ENCODE data around the gene HIVEP2. TPM values are rescaled to one million over a fixed set of nuclear protein-coding genes. Genes with fewer than 3 reads are reported as not detected.

HIVEP2 gene
- total and polyA plus RNA-seq, 7 experiments from 2014 or later, result 12.2 to 92.1 (median 51.5) TPM

DNA sequence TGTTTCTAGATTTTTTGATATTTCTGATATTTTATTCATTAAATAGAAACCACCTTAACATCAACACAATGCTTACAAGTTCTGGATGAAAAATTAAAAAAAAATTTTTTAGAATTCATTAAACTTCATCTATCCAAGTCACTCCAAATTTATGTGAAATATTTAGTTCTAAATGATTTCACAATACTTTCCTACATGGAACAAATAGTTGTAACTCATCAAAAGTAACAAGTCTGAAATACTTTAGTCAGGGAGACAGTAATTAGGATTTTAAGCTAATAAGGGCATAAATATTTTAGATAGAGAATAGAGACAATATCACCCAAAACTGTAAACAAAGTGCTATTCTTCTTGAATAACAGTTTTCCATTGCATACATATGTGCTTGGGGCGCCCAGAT, 147.8 kb downstream of the HIVEP2 start:
- DNase-seq, result no peak
- ChIA-PET CTCF (no interaction called here), POLR2A (no interaction called here)
- H3K36me3 ChIP-seq (ENCODE audit: control insufficient read depth in 2 of 3, insufficient read depth in 3 of 3, low read length in 3 of 3), result no peaks in the 10 kb centered on the region
- Mint-ChIP-seq H3K9me3 (no peaks in the 10 kb centered on the region), H3K27me3 (no peaks in the 10 kb centered on the region), H3K36me3 (peaks cover 7 to 23% (median 15%) of the 10 kb centered on the region in 5 donors), H3K27ac (no peak overlapping the region), H3K4me1 (peaks cover 23 to 90% (median 83%) of the 10 kb centered on the region in 7 donors), H3K4me3 (no peak overlapping the region)
- no peak overlapping the region for H3K4me3 ChIP-seq (ENCODE audit: low read length)
- intact Hi-C loops (cut with micrococcal nuclease), result no loop called here
- peaks cover 0 to 31% of the 10 kb centered on the region in 2 donors for H3K4me1 ChIP-seq (ENCODE audit: control insufficient read depth in 2 of 2, insufficient read depth in 2 of 2, low read length in 2 of 2)
- no peak for ATAC-seq
- H3K9me3 ChIP-seq (ENCODE audit: control insufficient read depth in 2 of 3, low read length in 3 of 3), result no peaks in the 10 kb centered on the region
- H3K27ac ChIP-seq (ENCODE audit: low read depth, low read length), result no peak overlapping the region
- no peaks in the 10 kb centered on the region for H3K27me3 ChIP-seq (ENCODE audit: control insufficient read depth in 2 of 2, insufficient read depth in 2 of 2, low read length in 2 of 2)

DNA sequence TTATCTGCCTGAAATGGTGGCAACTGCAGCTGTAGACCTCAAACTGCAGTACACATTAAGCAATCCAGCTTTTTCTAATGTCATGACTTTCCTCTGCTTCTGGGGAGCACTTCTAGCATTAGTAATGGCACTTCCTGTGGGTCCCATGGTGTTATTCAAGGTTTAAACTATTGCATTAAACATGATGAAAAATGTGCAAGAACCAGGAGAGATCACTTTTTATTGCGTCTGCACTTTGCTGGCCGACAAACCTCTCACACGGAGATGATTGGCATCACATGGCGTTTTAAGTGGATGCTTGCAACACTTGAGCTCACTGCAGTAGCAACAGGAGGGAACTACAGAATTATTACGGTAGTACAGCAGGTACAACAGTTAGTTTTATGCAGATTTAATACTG, 148.4 kb downstream of the HIVEP2 start:
- peaks cover 0 to 28% of the 10 kb centered on the region in 2 donors for H3K4me1 ChIP-seq (ENCODE audit: control insufficient read depth in 2 of 2, insufficient read depth in 2 of 2, low read length in 2 of 2)
- peak; percentile 52 for ATAC-seq
- POLR2A ChIA-PET, result interaction anchor here (0.7 to 1.3 kb wide), 3 partner anchors 12 to 60 kb away, joined by 3 to 6 read pairs (median 4); no protein-coding TSS in a partner anchor
- CTCF ChIA-PET, result no interaction called here
- Mint-ChIP-seq H3K4me1 (peaks cover 24 to 90% (median 83%) of the 10 kb centered on the region in 7 donors), H3K9me3 (no peaks in the 10 kb centered on the region), H3K4me3 (peak overlapping the region in 3 of 10 donors; percentile 1 to 30 (median 21)), H3K27me3 (no peaks in the 10 kb centered on the region), H3K27ac (peak overlapping the region in 8 of 9 donors; percentile 1 to 78 (median 54)), H3K36me3 (peaks cover 7 to 29% (median 17%) of the 10 kb centered on the region in 5 donors)
- H3K4me3 ChIP-seq (ENCODE audit: low read length), result no peak overlapping the region
- intact Hi-C loops (cut with micrococcal nuclease), result no loop called here
- H3K27me3 ChIP-seq (ENCODE audit: control insufficient read depth in 2 of 2, insufficient read depth in 2 of 2, low read length in 2 of 2), result no peaks in the 10 kb centered on the region
- H3K36me3 ChIP-seq (ENCODE audit: control insufficient read depth in 2 of 3, insufficient read depth in 3 of 3, low read length in 3 of 3), result no peaks in the 10 kb centered on the region
- no peak for DNase-seq
- H3K27ac ChIP-seq (ENCODE audit: low read depth, low read length), result no peak overlapping the region
- H3K9me3 ChIP-seq (ENCODE audit: control insufficient read depth in 2 of 3, low read length in 3 of 3), result no peaks in the 10 kb centered on the region

DNA sequence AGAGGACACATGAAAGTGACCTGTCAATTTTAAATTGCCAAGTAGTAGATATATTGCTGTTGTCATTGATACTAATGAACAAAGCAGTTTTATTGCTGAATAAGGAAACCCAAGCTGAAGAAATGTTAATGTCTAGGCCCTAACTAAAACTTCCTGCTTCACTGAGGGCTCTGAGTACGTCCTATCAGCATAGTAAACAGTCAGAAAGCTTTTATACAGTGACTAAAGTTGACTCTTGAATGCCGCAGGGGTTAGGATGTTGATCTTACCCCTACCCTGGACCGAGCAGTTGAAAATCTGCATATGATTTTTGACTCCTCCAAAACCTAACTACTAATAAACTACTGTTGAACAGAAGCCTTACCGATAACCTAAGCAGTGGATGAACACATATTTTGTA, 149.0 kb downstream of the HIVEP2 start:
- H3K27ac ChIP-seq (ENCODE audit: low read depth, low read length), result no peak overlapping the region
- peaks cover 24 to 91% (median 83%) of the 10 kb centered on the region in 7 donors for H3K4me1 Mint-ChIP-seq

DNA sequence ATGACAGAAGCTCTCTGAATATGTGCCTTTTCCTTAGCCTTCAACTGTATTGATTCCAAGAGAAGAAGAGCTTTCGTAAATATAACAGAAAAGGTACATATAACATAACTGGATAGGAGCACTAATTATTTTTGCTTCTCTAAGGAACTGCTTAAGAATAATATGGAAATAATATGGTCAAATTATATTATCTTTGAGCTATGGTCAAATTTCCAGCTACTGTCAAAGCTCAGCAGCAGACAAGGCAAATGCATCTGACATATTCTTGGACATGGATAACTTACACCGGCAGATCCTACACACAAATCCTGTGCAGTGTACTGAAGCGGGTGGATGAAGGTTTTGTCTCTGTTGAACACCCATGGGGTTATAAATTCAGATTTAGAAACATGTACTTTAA, 150.6 kb downstream of the HIVEP2 start:
- no peak overlapping the region for H3K27ac ChIP-seq (ENCODE audit: low read depth, low read length)
- ATAC-seq, result no peak
- intact Hi-C loops (cut with micrococcal nuclease), result no loop called here
- Mint-ChIP-seq H3K9me3 (no peaks in the 10 kb centered on the region), H3K4me1 (peaks cover 20 to 87% (median 79%) of the 10 kb centered on the region in 7 donors), H3K4me3 (no peak overlapping the region), H3K27me3 (no peaks in the 10 kb centered on the region), H3K36me3 (peaks cover 6 to 29% (median 13%) of the 10 kb centered on the region in 5 donors), H3K27ac (peak overlapping the region in 5 of 9 donors; percentile 2 to 62 (median 54))
- no peak for DNase-seq
- no peaks in the 10 kb centered on the region for H3K27me3 ChIP-seq (ENCODE audit: control insufficient read depth in 2 of 2, insufficient read depth in 2 of 2, low read length in 2 of 2)
- H3K4me3 ChIP-seq (ENCODE audit: low read length), result no peak overlapping the region
- no peaks in the 10 kb centered on the region for H3K36me3 ChIP-seq (ENCODE audit: control insufficient read depth in 2 of 3, insufficient read depth in 3 of 3, low read length in 3 of 3)
- POLR2A ChIA-PET, result interaction anchor here (1.0 kb wide), 1 partner anchor 48 kb away, joined by 3 read pairs; no protein-coding TSS in a partner anchor
- H3K9me3 ChIP-seq (ENCODE audit: control insufficient read depth in 2 of 3, low read length in 3 of 3), result no peaks in the 10 kb centered on the region
- CTCF ChIA-PET, result no interaction called here
- peaks cover 0 to 23% of the 10 kb centered on the region in 2 donors for H3K4me1 ChIP-seq (ENCODE audit: control insufficient read depth in 2 of 2, insufficient read depth in 2 of 2, low read length in 2 of 2)

More for the DNA sequence above, 149.0 kb downstream of the HIVEP2 start:
- Mint-ChIP-seq H3K27ac (peak overlapping the region in 7 of 9 donors; percentile 1 to 78 (median 62)), H3K36me3 (peaks cover 6 to 29% (median 16%) of the 10 kb centered on the region in 5 donors), H3K4me3 (peak overlapping the region in 1 of 10 donors; percentile 29), H3K27me3 (no peaks in the 10 kb centered on the region), H3K9me3 (no peaks in the 10 kb centered on the region)
- no peaks in the 10 kb centered on the region for H3K27me3 ChIP-seq (ENCODE audit: control insufficient read depth in 2 of 2, insufficient read depth in 2 of 2, low read length in 2 of 2)
- ChIA-PET CTCF (no interaction called here), POLR2A (interaction anchor here (0.6 to 1.3 kb wide), 3 partner anchors 14 to 61 kb away, joined by 3 to 6 read pairs (median 4); no protein-coding TSS in a partner anchor)
- intact Hi-C loops (cut with micrococcal nuclease), result no loop called here
- peaks cover 0 to 28% of the 10 kb centered on the region in 2 donors for H3K4me1 ChIP-seq (ENCODE audit: control insufficient read depth in 2 of 2, insufficient read depth in 2 of 2, low read length in 2 of 2)
- DNase-seq (no peak), ATAC-seq (peak; percentile 6)
- H3K4me3 ChIP-seq (ENCODE audit: low read length), result no peak overlapping the region
- H3K9me3 ChIP-seq (ENCODE audit: control insufficient read depth in 2 of 3, low read length in 3 of 3), result no peaks in the 10 kb centered on the region
- no peaks in the 10 kb centered on the region for H3K36me3 ChIP-seq (ENCODE audit: control insufficient read depth in 2 of 3, insufficient read depth in 3 of 3, low read length in 3 of 3)

DNA sequence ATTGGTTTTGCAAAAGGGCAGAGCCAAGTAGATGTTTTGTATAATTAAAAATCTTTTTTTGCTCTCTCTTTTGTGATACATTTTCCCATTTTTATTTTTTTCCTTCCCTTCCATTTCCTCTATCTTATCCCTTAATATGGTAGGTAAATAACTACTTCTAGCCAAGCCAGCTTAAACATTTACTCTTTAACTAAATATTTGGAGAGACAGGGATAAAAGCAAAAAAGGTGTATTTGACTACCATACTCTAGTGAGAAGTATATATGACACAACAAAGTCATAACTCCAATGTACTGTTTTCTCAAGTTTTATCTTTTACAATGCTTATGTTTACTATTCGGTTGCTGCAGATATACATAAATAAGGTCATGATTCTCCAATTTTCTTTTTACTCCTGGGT, 154.7 kb downstream of the HIVEP2 start:
- Mint-ChIP-seq H3K27ac (peak overlapping the region in 8 of 9 donors; percentile 58 to 89 (median 74)), H3K4me3 (no peak overlapping the region), H3K27me3 (no peaks in the 10 kb centered on the region), H3K4me1 (peaks cover 10 to 89% (median 82%) of the 10 kb centered on the region in 7 donors), H3K9me3 (no peaks in the 10 kb centered on the region), H3K36me3 (peaks cover 6 to 28% (median 20%) of the 10 kb centered on the region in 5 donors)
- intact Hi-C loops (cut with micrococcal nuclease), result no loop called here
- no peaks in the 10 kb centered on the region for H3K4me1 ChIP-seq (ENCODE audit: control insufficient read depth in 2 of 2, insufficient read depth in 2 of 2, low read length in 2 of 2)
- no peak overlapping the region for H3K27ac ChIP-seq (ENCODE audit: low read depth, low read length)
- H3K4me3 ChIP-seq (ENCODE audit: low read length), result no peak overlapping the region
- ChIA-PET CTCF (no interaction called here), POLR2A (interaction anchor here (0.7 to 1.4 kb wide), 4 partner anchors 16 to 573 kb away, joined by 3 to 4 read pairs (median 4); no protein-coding TSS in a partner anchor)
- DNase-seq (no peak), ATAC-seq (no peak)
- H3K27me3 ChIP-seq (ENCODE audit: control insufficient read depth in 2 of 2, insufficient read depth in 2 of 2, low read length in 2 of 2), result no peaks in the 10 kb centered on the region
- no peaks in the 10 kb centered on the region for H3K36me3 ChIP-seq (ENCODE audit: control insufficient read depth in 2 of 3, insufficient read depth in 3 of 3, low read length in 3 of 3)
- H3K9me3 ChIP-seq (ENCODE audit: control insufficient read depth in 2 of 3, low read length in 3 of 3), result no peaks in the 10 kb centered on the region

DNA sequence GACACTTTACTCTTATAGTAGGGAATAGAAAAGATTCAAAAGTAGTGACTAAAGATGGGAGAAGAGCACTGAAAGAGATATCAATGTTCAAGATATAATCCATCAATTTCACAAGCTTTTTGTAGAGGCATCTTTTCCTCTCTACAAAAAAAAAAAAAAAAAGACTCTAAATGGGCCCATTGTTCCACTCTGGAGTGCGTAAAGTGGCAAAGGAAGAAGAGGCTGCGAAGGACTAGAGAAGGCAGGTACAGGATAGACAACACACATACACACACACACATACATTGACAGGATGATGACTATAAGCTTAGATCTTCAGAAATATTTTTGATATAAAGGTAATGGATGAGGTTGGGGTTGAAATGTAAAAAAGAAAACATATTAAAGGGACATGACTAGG, 157.6 kb downstream of the HIVEP2 start:
- Mint-ChIP-seq H3K27ac (peak overlapping the region in 8 of 9 donors; percentile 19 to 89 (median 68)), H3K9me3 (no peaks in the 10 kb centered on the region), H3K4me1 (peaks cover 13 to 84% (median 80%) of the 10 kb centered on the region in 7 donors), H3K36me3 (peaks cover 6 to 26% (median 15%) of the 10 kb centered on the region in 5 donors), H3K27me3 (no peaks in the 10 kb centered on the region), H3K4me3 (peak overlapping the region in 3 of 10 donors; percentile 2 to 50 (median 14))
- Histone ChIP-seq H3K27ac (ENCODE audit: low read depth, low read length) (peak overlapping the region; percentile 27), H3K4me1 (ENCODE audit: control insufficient read depth in 2 of 2, insufficient read depth in 2 of 2, low read length in 2 of 2) (peaks cover 0 to 10% of the 10 kb centered on the region in 2 donors), H3K9me3 (ENCODE audit: control insufficient read depth in 2 of 3, low read length in 3 of 3) (no peaks in the 10 kb centered on the region), H3K4me3 (ENCODE audit: low read length) (no peak overlapping the region), H3K36me3 (ENCODE audit: control insufficient read depth in 2 of 3, insufficient read depth in 3 of 3, low read length in 3 of 3) (no peaks in the 10 kb centered on the region), H3K27me3 (ENCODE audit: control insufficient read depth in 2 of 2, insufficient read depth in 2 of 2, low read length in 2 of 2) (no peaks in the 10 kb centered on the region)
- POLR2A ChIA-PET, result interaction anchor here (0.6 to 1.1 kb wide), 3 partner anchors 11 to 80 kb away, joined by 3 read pairs; no protein-coding TSS in a partner anchor
- no peak for ATAC-seq
- intact Hi-C loops (cut with micrococcal nuclease), result loop anchor here (2.0 kb wide), 2 partner anchors 15 to 55 kb away; no protein-coding TSS in a partner anchor
- CTCF ChIA-PET, result no interaction called here
- no peak for DNase-seq

All from naive thymus-derived CD4-positive, alpha-beta T cell (primary cell).